Globus pallidus (tissue), 1 donor: ENCODE data around the gene SPIB.
"Not testable (repeated sequence)": the region's sequence is repeated elsewhere in the genome, so short reads cannot be mapped to it uniquely, and the experiment has no call there.

Experiments used
- DNase-seq: peaks from one replicate; pipeline ENCODE4 v3.0.0-alpha.2; 2015; ENCODE audit warnings: low spot score

Gene SPIB

GRCh38 chr19:50390952-50391351 lies 27.8 kb upstream of the SPIB start:
- not testable (repeated sequence) for DNase-seq

GRCh38 chr19:50392759-50393158 lies 26.0 kb upstream of the SPIB start:
- DNase-seq = no peak

- DNase-seq = no peak
Observed at GRCh38 chr19:50393589-50393988, 25.1 kb upstream of the SPIB start.

- no peak for DNase-seq
Observed at GRCh38 chr19:50394017-50394416, 24.7 kb upstream of the SPIB start.

- DNase-seq = no peak
Observed at GRCh38 chr19:50398675-50399367, 19.9 kb upstream of the SPIB start.

- DNase-seq = no peak
Observed at GRCh38 chr19:50399368-50399745, 19.4 kb upstream of the SPIB start.

- no peak for DNase-seq
Observed at GRCh38 chr19:50401605-50402450, 16.9 kb upstream of the SPIB start.

- DNase-seq = no peak
Observed at GRCh38 chr19:50402544-50403301, 16.0 kb upstream of the SPIB start.

- DNase-seq = no peak
Observed at GRCh38 chr19:50406156-50406820, 12.4 kb upstream of the SPIB start.

- no peak for DNase-seq
Observed at GRCh38 chr19:50406829-50407228, 11.9 kb upstream of the SPIB start.

- no peak for DNase-seq
Observed at GRCh38 chr19:50409347-50409746, 9.4 kb upstream of the SPIB start.

GRCh38 chr19:50410109-50410508 lies 8.6 kb upstream of the SPIB start:
- DNase-seq = no peak

GRCh38 chr19:50412419-50412818 lies 6.3 kb upstream of the SPIB start:
- no peak for DNase-seq

- DNase-seq = no peak
Observed at GRCh38 chr19:50413096-50413495, 5.6 kb upstream of the SPIB start.

GRCh38 chr19:50413531-50413930 lies 5.2 kb upstream of the SPIB start:
- DNase-seq = no peak

GRCh38 chr19:50414864-50415660 lies 3.7 kb upstream of the SPIB start:
- DNase-seq = peak; percentile 44

GRCh38 chr19:50415661-50416033 lies 3.1 kb upstream of the SPIB start:
- no peak for DNase-seq

GRCh38 chr19:50416034-50416977 lies 2.4 kb upstream of the SPIB start:
- DNase-seq = no peak

GRCh38 chr19:50417111-50418081 lies 1.3 kb upstream of the SPIB start:
- DNase-seq = no peak
